Loucy (cell line): ENCODE results near the gene FGFR4.

Experiments used
- H2AFZ ChIP-seq: fragments of 200-600 bp; sonication (generic); 2 replicates; pipeline ENCODE4 v1.6.0; 2016; ENCODE audit warnings: antibody characterized with exemption, mild to moderate bottlenecking, low read length, moderate library complexity
- H3F3A ChIP-seq: fragments of 200-600 bp; 2 replicates; pipeline ENCODE4 v1.6.0; 2016; ENCODE audit warnings: antibody characterized with exemption, low read depth, mild to moderate bottlenecking
- H3K27me3 ChIP-seq: fragments of 200-600 bp; sonication (generic); 2 replicates; pipeline ENCODE4 v1.6.1; 2014; ENCODE audit warnings: low read length, mild to moderate bottlenecking; ENCODE audit not compliant: insufficient read depth, poor library complexity, severe bottlenecking
- H3K36me3 ChIP-seq: fragments of 200-600 bp; sonication (generic); 2 replicates; pipeline ENCODE4 v1.6.1; 2016; ENCODE audit warnings: low read length; ENCODE audit not compliant: insufficient read depth
- H3K4me1 ChIP-seq: fragments of 200-600 bp; sonication (generic); 2 replicates; pipeline ENCODE4 v1.5.1; 2014; ENCODE audit warnings: low read length, mild to moderate bottlenecking; ENCODE audit not compliant: insufficient read depth, poor library complexity, severe bottlenecking
- H3K4me2 ChIP-seq: fragments of 200-600 bp; sonication (generic); 2 replicates; pipeline ENCODE4 v1.6.0; 2014; ENCODE audit warnings: antibody characterized with exemption, low read length, low read depth, mild to moderate bottlenecking; ENCODE audit not compliant: poor library complexity, severe bottlenecking
- H3K4me3 ChIP-seq: fragments of 200-600 bp; sonication (generic); 2 replicates; pipeline ENCODE4 v1.5.1; 2014; ENCODE audit warnings: low read length, mild to moderate bottlenecking, mixed read lengths; ENCODE audit not compliant: poor library complexity, severe bottlenecking
- H3K79me2 ChIP-seq: fragments of 200-600 bp; sonication (generic); 2 replicates; pipeline ENCODE4 v1.6.1; 2014; ENCODE audit warnings: low read length; ENCODE audit not compliant: insufficient read depth
- H3K9ac ChIP-seq: fragments of 200-600 bp; sonication (generic); 2 replicates; pipeline ENCODE4 v1.6.0; 2014; ENCODE audit warnings: mild to moderate bottlenecking, low read depth, low read length, moderate library complexity; ENCODE audit not compliant: poor library complexity, severe bottlenecking
- H3K9me2 ChIP-seq: fragments of 200-600 bp; sonication (generic); replicated peaks from 2 replicates; pipeline ENCODE4 v1.6.1; 2016; ENCODE audit warnings: low read depth, low read length, mixed read lengths
- H3K9me3 ChIP-seq: fragments of 200-600 bp; sonication (generic); 2 replicates; pipeline ENCODE4 v1.6.1; 2014; ENCODE audit warnings: mild to moderate bottlenecking, antibody characterized with exemption, low read length, low read depth; ENCODE audit not compliant: insufficient read depth
- H4K20me1 ChIP-seq: fragments of 200-600 bp; sonication (generic); 2 replicates; pipeline ENCODE4 v1.6.0; 2014; ENCODE audit warnings: antibody characterized with exemption, low read length, mild to moderate bottlenecking; ENCODE audit not compliant: insufficient read depth, poor library complexity, severe bottlenecking
- CTCF ChIP-seq: fragments of 200-600 bp; sonication (generic); conservative IDR thresholded peaks from 2 replicates; pipeline ENCODE4 v1.5.1; 2014; ENCODE audit warnings: mild to moderate bottlenecking, antibody characterized with exemption, low read length
- EZH2phosphoT487 ChIP-seq: fragments of 200-600 bp; IDR thresholded peaks from 2 replicates; pipeline ENCODE4 v1.6.1; 2018; ENCODE audit warnings: antibody characterized with exemption, mild to moderate bottlenecking, moderate library complexity, borderline replicate concordance

The FGFR4 gene

GRCh38 chr5:177041936-177042335 is 44.8 kb upstream of the FGFR4 start:
- Histone ChIP-seq H4K20me1 (no peaks in the 10 kb centered on the region), H3K9ac (no peak overlapping the region), H3K4me1 (no peaks in the 10 kb centered on the region), H3K27me3 (no peaks in the 10 kb centered on the region), H3K4me2 (no peak overlapping the region), H3F3A (no peaks in the 10 kb centered on the region), H3K9me3 (no peaks in the 10 kb centered on the region), H3K79me2 (no peaks in the 10 kb centered on the region), H3K9me2 (no peaks in the 10 kb centered on the region), H3K36me3 (peaks cover 22% of the 10 kb centered on the region; the same call in 1 of the 2 replicates), H3K4me3 (no peak overlapping the region), H2AFZ (no peak overlapping the region)
- TF ChIP-seq EZH2phosphoT487 = no peak

- Histone ChIP-seq H3K36me3 (peaks cover 22% of the 10 kb centered on the region; the same call in 1 of the 2 replicates), H3K4me1 (no peaks in the 10 kb centered on the region), H3K79me2 (no peaks in the 10 kb centered on the region), H2AFZ (no peak overlapping the region), H3K9ac (no peak overlapping the region), H3K9me2 (no peaks in the 10 kb centered on the region), H3K4me3 (no peak overlapping the region), H3K4me2 (no peak overlapping the region), H4K20me1 (no peaks in the 10 kb centered on the region), H3F3A (no peaks in the 10 kb centered on the region), H3K27me3 (no peaks in the 10 kb centered on the region), H3K9me3 (no peaks in the 10 kb centered on the region)
- no peak for TF ChIP-seq EZH2phosphoT487
- TF ChIP-seq CTCF = no peak
Observed at GRCh38 chr5:177043114-177043513, 43.6 kb upstream of the FGFR4 start.

- Histone ChIP-seq H3K9me3 (no peaks in the 10 kb centered on the region), H4K20me1 (no peaks in the 10 kb centered on the region), H3F3A (no peaks in the 10 kb centered on the region), H3K4me2 (no peak overlapping the region), H3K79me2 (no peaks in the 10 kb centered on the region), H2AFZ (no peak overlapping the region), H3K4me1 (no peaks in the 10 kb centered on the region), H3K4me3 (no peak overlapping the region), H3K9ac (no peak overlapping the region), H3K36me3 (peaks cover 22% of the 10 kb centered on the region; the same call in 1 of the 2 replicates), H3K9me2 (no peaks in the 10 kb centered on the region), H3K27me3 (no peaks in the 10 kb centered on the region)
- TF ChIP-seq CTCF = no peak
- TF ChIP-seq EZH2phosphoT487 = no peak
Observed at GRCh38 chr5:177043958-177044357, 42.8 kb upstream of the FGFR4 start.

GRCh38 chr5:177044641-177045040 is 42.1 kb upstream of the FGFR4 start:
- H3K9ac ChIP-seq = no peak overlapping the region
- H3K4me2 ChIP-seq = no peak overlapping the region
- no peaks in the 10 kb centered on the region for H3K4me1 ChIP-seq
- H3K79me2 ChIP-seq = no peaks in the 10 kb centered on the region
- no peak overlapping the region for H2AFZ ChIP-seq
- H4K20me1 ChIP-seq = no peaks in the 10 kb centered on the region
- TF ChIP-seq EZH2phosphoT487 = no peak
- TF ChIP-seq CTCF = no peak
- H3K27me3 ChIP-seq = no peaks in the 10 kb centered on the region
- H3K9me2 ChIP-seq = no peaks in the 10 kb centered on the region
- no peaks in the 10 kb centered on the region for H3F3A ChIP-seq
- no peak overlapping the region for H3K4me3 ChIP-seq
- H3K9me3 ChIP-seq = no peaks in the 10 kb centered on the region
- H3K36me3 ChIP-seq = peaks cover 22% of the 10 kb centered on the region; the same call in 1 of the 2 replicates
